ENCODE results near the gene PIAS1.

The PIAS1 gene

DNA sequence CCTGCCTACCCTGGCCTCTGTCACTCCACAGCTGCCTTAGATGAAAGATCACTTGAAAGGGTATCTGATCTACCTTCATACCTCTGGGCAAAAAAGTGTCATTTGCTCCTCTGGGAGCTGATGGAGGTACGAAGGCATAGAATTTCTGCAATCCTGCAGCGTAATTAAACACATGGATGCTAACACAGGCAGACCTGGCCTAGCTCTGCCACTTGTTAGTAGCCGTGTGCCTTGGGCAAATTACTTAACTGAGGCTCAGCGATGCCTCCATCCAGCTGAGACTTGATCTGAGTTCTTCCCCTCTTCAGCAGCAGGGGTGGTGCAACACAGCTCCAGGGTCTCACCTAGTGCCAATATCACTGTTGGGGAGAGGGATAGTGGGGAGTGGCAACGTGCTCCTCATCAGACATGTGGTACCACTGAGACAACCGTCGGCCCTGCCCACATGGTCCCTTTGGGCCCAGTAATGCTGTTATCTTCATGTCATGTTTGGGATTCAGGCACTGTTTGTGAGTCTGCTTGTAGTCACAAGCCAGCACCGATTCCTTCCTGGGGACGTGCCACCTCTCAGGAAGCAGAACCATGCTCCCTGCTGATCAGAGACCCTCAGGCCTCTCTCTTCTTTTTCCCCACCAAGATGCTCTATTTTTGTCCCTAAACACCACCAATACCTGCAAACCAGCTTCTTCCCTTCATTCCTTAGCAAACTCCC lies 34.1 kb upstream of the PIAS1 start (continued):
- TF ChIP-seq ZNF76 (tag by site-specific recombination; IDR thresholded peaks at IDR 0.05; ENCODE audit: borderline replicate concordance, low read depth) (no peak), ZNF585B (tag by site-specific recombination; IDR thresholded peaks at IDR 0.05) (no peak), ZNF747 (tag by site-specific recombination; IDR thresholded peaks at IDR 0.05) (no peak), ZNF37A (tag by site-specific recombination; IDR thresholded peaks at IDR 0.05) (no peak)
- TF ChIP-seq, protein P1, sequence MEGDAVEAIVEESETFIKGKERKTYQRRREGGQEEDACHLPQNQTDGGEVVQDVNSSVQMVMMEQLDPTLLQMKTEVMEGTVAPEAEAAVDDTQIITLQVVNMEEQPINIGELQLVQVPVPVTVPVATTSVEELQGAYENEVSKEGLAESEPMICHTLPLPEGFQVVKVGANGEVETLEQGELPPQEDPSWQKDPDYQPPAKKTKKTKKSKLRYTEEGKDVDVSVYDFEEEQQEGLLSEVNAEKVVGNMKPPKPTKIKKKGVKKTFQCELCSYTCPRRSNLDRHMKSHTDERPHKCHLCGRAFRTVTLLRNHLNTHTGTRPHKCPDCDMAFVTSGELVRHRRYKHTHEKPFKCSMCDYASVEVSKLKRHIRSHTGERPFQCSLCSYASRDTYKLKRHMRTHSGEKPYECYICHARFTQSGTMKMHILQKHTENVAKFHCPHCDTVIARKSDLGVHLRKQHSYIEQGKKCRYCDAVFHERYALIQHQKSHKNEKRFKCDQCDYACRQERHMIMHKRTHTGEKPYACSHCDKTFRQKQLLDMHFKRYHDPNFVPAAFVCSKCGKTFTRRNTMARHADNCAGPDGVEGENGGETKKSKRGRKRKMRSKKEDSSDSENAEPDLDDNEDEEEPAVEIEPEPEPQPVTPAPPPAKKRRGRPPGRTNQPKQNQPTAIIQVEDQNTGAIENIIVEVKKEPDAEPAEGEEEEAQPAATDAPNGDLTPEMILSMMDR (tag by site-specific recombination; IDR thresholded peaks at IDR 0.05): no peak

DNA sequence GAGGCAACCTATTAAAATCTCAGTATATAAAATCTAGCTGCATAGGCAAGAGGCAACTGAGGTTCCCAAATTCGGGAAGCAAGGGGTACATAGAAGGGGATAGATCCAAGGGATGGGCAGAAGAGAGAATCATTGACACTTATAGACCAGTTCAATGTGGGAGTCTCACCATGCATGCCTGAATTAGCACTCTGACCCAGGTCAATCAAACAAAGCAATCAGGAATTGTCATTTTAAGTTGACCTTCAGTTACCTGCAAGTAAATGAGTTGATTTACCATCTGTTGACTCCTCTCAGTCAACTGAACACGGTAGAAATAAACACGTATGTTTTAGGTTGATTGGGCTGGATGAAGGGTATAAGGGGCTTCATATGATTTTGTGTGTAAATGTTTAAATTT lies 33.4 kb upstream of the PIAS1 start:
- ChIA-PET POLR2A (no interaction called here), CTCF (interaction anchor here (0.6 to 0.8 kb wide), 2 partner anchors 129 to 158 kb away, joined by 3 read pairs; no protein-coding TSS in a partner anchor)
- no peak overlapping the region for H3K27ac ChIP-seq (ENCODE audit: extremely low read depth, low read depth, low read length)
- TF ChIP-seq, protein P2, sequence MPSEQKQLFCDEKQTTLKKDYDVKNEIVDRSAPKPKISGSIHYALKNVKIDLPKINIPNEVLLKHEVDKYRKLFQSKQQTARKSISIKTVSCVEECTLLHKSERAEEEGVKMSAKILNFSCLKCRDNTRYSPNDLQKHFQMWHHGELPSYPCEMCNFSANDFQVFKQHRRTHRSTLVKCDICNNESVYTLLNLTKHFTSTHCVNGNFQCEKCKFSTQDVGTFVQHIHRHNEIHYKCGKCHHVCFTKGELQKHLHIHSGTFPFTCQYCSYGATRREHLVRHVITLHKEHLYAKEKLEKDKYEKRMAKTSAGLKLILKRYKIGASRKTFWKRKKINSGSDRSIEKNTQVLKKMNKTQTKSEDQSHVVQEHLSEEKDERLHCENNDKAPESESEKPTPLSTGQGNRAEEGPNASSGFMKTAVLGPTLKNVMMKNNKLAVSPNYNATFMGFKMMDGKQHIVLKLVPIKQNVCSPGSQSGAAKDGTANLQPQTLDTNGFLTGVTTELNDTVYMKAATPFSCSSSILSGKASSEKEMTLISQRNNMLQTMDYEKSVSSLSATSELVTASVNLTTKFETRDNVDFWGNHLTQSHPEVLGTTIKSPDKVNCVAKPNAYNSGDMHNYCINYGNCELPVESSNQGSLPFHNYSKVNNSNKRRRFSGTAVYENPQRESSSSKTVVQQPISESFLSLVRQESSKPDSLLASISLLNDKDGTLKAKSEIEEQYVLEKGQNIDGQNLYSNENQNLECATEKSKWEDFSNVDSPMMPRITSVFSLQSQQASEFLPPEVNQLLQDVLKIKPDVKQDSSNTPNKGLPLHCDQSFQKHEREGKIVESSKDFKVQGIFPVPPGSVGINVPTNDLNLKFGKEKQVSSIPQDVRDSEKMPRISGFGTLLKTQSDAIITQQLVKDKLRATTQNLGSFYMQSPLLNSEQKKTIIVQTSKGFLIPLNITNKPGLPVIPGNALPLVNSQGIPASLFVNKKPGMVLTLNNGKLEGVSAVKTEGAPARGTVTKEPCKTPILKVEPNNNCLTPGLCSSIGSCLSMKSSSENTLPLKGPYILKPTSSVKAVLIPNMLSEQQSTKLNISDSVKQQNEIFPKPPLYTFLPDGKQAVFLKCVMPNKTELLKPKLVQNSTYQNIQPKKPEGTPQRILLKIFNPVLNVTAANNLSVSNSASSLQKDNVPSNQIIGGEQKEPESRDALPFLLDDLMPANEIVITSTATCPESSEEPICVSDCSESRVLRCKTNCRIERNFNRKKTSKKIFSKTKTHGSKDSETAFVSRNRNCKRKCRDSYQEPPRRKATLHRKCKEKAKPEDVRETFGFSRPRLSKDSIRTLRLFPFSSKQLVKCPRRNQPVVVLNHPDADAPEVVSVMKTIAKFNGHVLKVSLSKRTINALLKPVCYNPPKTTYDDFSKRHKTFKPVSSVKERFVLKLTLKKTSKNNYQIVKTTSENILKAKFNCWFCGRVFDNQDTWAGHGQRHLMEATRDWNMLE (tag by site-specific recombination; conservative IDR thresholded peaks at IDR 0.05; ENCODE audit: low read depth): no peak
- no peak for TF ChIP-seq GLI2 (tag by site-specific recombination; IDR thresholded peaks at IDR 0.05; ENCODE audit: borderline replicate concordance, low read depth)
- TF ChIP-seq ZBTB21 (tag by site-specific recombination; IDR thresholded peaks at IDR 0.05): no peak
- TF ChIP-seq, protein P3, sequence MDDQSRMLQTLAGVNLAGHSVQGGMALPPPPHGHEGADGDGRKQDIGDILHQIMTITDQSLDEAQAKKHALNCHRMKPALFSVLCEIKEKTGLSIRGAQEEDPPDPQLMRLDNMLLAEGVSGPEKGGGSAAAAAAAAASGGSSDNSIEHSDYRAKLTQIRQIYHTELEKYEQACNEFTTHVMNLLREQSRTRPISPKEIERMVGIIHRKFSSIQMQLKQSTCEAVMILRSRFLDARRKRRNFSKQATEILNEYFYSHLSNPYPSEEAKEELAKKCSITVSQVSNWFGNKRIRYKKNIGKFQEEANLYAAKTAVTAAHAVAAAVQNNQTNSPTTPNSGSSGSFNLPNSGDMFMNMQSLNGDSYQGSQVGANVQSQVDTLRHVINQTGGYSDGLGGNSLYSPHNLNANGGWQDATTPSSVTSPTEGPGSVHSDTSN (CRISPR knock-in tag; IDR thresholded peaks at IDR 0.05): no peak
- TF ChIP-seq ZNF791 (tag by site-specific recombination; IDR thresholded peaks at IDR 0.05): no peak
- no peak for TF ChIP-seq ZNF654 (tag by site-specific recombination; IDR thresholded peaks at IDR 0.05; ENCODE audit: low read depth)
- TF ChIP-seq KLF7 (tag by site-specific recombination; IDR thresholded peaks at IDR 0.05; ENCODE audit: borderline replicate concordance): no peak
- TF ChIP-seq ZNF394 (tag by site-specific recombination; IDR thresholded peaks at IDR 0.05; ENCODE audit: borderline replicate concordance): no peak
- TF ChIP-seq OSR2 (tag by site-specific recombination; IDR thresholded peaks at IDR 0.05): no peak
- TF ChIP-seq WT1 (tag by site-specific recombination; IDR thresholded peaks at IDR 0.05): no peak
- no peaks in the 10 kb centered on the region for H3K36me3 ChIP-seq (ENCODE audit: control insufficient read depth in 2 of 2, insufficient read depth in 1 of 2, low read length in 2 of 2)
- H3K4me1 ChIP-seq (ENCODE audit: control insufficient read depth, insufficient read depth, low read length): no peaks in the 10 kb centered on the region
- no peaks in the 10 kb centered on the region for H3K9me3 ChIP-seq (ENCODE audit: control insufficient read depth, insufficient read depth, low read depth, low read length)
- H3K4me3 ChIP-seq (ENCODE audit: low read depth, low read length): no peak overlapping the region

DNA sequence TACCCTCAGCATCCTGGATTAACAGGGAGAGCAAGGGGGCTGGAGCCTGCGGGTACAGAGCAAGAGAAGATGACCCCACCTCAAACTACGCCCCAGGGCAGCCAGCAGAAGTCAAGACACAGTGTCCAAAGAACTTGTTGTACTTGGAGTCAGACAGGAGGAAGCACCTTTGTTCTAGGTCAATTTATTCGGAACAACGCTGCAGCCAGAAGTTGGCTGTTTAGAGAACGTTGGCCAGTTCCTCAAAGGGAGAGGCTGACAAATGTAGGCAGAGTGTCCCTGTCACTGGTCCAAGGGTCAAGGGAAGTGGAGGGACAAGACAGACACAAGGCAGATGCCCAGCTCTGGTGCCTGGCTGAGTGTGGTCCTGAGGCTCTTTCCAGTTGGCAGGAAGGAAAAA lies 32.1 kb upstream of the PIAS1 start:
- H3K36me3 ChIP-seq (ENCODE audit: control insufficient read depth in 2 of 2, insufficient read depth in 1 of 2, low read length in 2 of 2): no peaks in the 10 kb centered on the region
- CTCF ChIA-PET: interaction anchor here (0.5 to 0.8 kb wide), 3 partner anchors 8 to 21 kb away, joined by 3 to 4 read pairs (median 3); no protein-coding TSS in a partner anchor
- no peak for TF ChIP-seq ZNF549 (tag by site-specific recombination; IDR thresholded peaks at IDR 0.05)
- H3K9me3 ChIP-seq (ENCODE audit: control insufficient read depth, insufficient read depth, low read depth, low read length): no peaks in the 10 kb centered on the region
- POLR2A ChIA-PET: no interaction called here
- no peak overlapping the region for H3K27ac ChIP-seq (ENCODE audit: extremely low read depth, low read depth, low read length)
- 0 out of 2 replicates have a peak, but pooled peaks cover 3% of the 10 kb centered on the region for H3K4me1 ChIP-seq (ENCODE audit: control insufficient read depth, insufficient read depth, low read length)
- H3K4me3 ChIP-seq (ENCODE audit: low read depth, low read length): no peak overlapping the region

All from HEK293 (cell line).